HTR-8/SVneo (cell line): Measurements from ENCODE around the gene ZBTB5.

Experiments used
- DNase-seq: peaks from one replicate; pipeline ENCODE4 v3.0.0; 2011; ENCODE audit warnings: low spot score, mixed read lengths; ENCODE audit not compliant: insufficient read length
- FAIRE-seq: peaks from 2 replicates; lab custom pipeline; 2011; peaks lifted over from hg19 to GRCh38; lab: Jason Lieb, UNC

ZBTB5 gene

DNA sequence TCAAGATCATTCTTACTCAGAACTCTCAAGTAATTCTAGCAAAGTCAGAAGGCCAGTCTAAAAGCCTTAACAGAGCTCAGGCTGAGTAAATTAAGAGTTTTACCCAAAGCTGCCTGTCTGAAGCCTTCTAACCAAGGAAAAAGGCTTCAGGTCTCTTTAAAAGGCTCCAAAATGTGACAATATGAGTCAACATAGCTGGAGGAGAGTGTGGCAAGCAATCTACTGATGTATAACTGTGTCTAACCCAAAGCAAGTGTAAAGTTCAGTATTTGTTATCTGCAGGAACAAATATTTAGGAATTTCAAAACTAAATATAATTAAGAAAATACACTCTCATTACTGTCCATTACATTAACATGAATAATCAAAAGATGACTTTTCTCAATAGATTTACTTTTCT lies 11.0 kb downstream of the ZBTB5 start:
- DNase-seq: no peak
- FAIRE-seq: no peak

DNA sequence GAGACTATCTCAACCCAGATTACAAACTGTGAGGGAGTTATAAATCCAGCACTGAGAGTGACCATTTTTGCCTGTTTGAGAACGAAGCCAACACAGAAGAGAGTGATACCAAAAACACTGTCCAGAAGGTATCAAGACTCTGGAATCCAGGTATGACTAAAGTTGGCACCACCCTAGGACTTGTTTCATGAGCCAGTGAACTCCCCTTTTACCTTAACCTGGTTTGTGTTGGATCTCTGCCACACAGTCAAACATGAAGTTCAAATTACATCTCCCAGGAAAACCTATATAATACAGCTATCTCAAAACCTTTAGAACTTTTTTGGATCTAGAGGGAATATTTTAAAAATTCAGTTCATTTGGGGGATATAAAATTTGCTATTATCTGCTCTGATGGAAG lies 11.4 kb downstream of the ZBTB5 start:
- FAIRE-seq: no peak
- no peak for DNase-seq

DNA sequence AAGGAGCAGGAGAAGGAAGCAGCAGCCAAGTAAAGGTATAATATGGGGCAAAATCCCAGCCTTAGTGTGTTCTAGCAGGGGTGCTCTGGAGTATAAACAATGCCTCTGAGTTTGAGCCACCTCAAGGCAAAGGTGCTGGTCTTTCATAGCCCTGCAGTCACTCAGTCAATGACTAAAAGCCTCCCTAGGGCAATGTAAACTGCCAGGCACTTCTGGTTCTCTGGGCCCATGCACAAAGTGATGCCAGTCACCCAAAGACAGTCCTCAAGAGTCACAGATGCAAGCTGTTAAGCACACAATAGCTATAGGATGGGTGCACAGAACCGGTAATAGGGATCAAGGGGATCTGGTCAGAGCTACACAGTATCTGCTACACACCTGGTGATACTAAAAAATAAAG lies 12.6 kb downstream of the ZBTB5 start:
- FAIRE-seq: no peak
- DNase-seq: no peak

DNA sequence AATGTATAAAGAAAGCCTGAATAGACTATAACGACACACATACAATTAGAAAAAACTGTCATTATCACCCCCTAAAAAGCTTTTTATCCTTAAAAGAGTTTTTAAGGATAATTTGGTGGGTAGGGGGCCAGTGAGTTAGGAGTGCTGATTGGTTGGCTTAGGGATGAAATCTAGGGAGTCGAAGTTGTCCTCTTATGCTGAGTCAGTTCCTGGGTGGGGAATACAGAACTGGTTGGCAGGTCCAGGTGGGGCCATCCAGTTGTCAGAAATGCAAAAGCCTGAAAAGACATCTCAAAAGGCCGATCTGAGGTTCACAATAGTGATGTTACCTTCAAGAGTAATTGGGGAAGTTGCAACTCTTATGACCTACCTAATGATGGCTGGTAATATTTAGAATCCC lies 13.6 kb downstream of the ZBTB5 start:
- no peak for FAIRE-seq
- no peak for DNase-seq

DNA sequence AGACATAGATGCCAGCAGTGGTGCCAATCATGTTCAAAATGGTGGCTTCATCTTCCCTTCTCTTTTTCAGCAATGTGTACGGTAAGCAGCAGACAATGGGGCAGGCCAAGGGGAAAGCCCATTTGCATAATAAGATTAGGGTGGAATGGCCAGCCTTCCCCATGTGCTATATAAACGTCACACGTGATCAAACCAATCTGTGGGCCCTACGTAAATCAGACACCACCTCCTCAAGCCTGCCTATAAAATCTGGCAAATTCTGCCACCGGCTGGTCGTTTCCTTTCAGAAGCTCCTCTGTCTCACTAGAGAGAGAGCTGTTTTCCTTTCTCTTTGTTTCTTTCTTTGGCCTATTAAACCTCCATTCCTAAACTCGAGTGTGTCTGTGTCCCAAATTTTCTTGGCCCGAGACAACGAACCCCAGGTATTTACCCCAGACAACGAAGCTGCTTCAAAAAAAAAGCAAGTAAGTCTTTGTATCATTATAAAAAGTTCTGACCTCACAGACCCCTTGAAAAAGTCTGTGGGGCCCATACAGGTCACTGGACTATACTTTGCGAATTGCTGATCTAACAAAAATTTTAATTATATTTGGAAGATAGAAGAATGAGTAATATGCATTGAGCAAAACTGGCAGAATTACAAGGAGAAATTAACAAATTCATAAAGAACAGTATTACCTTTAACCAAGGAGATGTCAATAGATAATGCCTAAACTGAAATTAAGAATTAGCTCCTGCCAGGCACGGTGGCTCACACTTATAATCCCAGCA lies 15.2 kb downstream of the ZBTB5 start:
- DNase-seq: no peak
- no peak for FAIRE-seq

DNA sequence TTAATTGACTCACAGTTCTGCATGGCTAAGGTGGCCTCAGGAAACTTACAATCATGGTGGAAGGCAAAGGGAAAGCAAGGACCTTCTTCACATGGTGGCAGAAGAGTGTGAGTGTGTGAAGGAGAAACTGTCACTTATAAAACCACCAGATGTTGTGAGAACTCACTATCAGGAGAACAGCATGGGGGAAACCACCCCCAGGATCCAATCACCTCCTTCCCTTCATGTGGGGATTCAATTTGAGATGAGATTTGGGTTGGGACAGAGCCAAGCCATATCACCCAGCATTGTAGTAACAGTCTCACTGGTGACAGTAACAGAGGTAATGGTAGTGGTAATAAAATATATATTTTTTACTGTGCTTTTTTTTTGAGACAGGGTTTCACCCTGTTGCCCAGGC lies 18.1 kb downstream of the ZBTB5 start:
- no peak for FAIRE-seq
- DNase-seq: no peak

DNA sequence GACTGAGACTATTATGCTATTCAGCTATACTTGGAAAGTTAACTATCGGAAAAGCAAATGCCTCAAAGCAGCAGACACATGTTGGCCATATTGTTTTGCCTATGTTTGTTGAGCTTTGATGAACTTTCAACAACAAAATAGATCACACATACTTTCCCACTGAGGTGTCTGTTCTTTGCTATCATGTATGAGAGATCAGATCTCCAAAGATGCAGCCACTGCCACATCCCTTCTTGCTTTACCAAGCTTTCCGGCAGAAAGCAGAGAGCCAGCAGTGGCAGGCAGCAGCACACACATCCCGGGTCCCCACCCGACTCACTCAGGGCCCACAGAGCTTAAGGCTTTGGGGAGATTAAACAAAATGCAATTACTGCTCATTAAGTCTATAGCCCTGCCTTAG lies 18.8 kb downstream of the ZBTB5 start:
- FAIRE-seq (no peak), DNase-seq (no peak)

DNA sequence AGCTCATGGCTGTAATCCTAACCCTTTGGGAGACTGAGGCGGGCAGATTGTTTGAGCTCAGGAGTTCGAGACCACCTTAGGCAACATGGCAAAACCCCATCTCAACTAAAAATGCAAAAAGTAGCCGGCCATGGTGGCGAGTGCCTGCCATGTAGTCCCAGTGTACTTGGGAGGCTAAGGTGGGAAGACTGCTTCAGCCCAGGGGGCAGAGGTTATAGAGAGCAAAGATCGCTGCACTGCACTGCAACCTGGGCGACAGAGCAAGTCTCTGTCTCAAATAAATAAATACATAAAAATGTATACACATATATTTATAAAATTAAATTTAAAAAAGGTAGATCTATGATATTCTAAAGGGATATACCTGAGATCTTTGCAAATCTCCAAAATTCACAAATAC lies 19.4 kb downstream of the ZBTB5 start:
- no peak for DNase-seq
- no peak for FAIRE-seq

DNA sequence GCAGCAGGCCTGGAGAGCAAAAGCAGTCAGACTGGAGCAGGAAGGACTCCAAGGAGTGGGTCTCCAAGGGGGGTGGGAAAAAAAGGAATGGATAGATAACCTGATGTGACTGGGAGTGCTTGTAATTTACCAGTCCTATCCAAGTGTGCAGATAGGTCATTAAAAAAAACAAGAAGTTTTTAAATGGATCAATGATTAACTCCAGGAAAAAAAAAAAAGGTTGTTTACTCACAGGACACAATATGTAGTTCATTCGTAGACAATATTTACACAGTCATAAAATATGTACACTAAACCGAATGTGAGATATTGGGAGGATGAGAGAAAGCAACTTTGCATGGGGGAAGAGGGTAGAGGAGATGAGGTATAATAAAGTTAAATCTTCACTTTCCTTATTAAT lies 20.4 kb downstream of the ZBTB5 start:
- no peak for FAIRE-seq
- DNase-seq: no peak

DNA sequence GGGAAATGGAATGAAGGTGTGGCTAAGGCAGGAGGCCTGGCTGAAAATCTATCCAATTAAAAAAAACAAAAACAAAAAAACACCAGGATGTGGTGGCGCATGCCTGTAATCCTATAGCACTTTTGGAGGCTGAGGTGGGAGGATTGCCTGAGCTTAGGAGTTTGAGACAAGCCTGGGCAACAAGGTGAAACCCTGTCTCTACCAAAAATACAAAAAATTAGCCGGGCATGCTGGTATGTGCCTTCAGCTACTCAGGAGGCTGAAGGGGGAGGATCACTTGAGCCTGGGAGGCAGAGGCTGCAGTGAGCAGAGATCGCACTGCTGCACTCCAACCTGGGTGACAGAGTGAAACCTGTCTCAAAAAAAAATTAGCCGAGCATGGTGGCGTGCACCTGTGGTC lies 21.7 kb downstream of the ZBTB5 start:
- FAIRE-seq: no peak
- no peak for DNase-seq

DNA sequence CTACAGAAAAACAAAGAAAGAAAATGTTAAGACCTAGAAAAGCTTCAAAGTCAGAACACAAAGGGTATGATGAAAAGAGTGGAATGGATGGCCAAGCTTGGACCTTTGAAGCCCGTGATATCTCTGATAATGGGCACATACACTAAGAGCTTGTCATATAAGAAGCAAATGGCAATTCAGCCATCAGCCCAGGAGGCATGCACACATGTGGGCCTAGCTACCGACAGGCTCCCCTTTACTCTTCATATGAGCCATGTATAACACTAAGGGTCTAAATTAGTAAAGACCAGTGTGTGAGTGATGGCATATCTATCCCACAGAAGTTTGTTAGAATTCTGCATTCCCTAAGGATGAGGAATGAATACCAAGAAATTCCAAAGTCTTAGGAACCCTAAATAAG lies 22.7 kb downstream of the ZBTB5 start:
- FAIRE-seq (no peak), DNase-seq (no peak)

DNA sequence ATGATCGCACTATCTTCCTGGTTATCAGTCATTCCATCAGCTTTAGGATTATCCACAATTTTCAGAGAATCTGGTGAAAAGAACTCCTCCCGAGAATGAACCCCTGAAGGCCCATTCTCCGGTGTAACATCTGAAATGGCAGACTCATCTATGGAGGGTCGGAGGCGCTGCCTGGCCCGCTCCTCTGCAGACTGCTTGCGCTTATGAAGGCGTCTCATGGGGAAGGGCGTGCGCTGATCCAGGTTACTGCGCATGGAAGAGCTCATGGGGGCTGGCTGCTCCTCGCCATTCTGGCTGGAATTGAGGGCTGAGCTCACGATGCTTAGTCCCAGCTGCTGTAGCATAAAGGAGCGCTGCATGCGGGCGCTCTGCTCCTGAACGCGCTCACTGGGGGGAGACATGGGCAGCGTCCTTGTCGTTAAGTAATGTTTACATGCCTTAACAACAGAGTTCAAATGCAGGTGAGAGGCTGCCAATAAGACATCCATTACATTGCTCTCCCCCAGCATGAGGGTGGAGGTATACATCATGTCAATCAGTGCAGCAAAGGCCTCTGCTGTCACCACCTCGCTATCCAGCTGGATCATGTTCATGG lies 23.4 kb downstream of the ZBTB5 start:
- DNase-seq: no peak
- FAIRE-seq: no peak

DNA sequence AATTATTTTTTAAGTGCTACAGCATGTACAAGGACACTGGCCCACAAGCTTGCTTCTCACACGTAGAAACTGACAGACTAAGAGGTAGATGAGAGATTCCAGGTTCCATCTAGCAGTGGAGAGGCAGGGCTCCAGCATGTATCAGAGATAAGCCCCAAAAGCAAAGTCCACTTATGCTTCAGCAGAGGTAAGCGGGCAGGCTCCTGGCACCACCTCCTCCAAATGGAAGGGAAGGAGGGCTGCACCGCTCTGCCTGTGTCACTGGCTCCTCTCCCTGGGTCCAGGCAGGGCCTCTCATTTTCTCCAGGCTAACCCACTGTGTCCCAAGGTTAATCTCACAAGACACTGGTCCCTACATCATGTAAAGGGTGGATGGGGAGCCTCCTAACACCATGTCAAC lies 26.9 kb downstream of the ZBTB5 start:
- no peak for FAIRE-seq

DNA sequence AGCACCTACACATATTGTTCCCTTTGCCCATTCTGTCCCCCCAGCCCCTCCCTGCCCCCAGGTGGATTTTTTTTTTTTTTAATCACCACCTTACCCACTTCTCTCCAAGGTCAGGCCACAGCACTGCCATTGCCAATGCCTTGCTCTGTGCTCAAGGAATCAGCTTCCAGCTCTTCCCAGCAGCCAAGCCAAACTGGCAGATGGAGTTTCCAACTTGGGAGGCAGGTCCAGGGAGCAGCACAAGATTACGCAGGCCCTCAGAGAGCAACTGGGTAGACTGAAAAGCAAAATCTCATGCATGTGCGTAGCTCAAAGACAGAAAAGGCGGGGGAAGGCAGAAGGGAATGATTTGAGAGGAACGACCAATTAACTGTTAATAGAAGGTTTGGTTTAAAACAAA lies 27.6 kb downstream of the ZBTB5 start:
- DNase-seq (no peak), FAIRE-seq (no peak)

More for the DNA sequence above, 26.9 kb downstream of the ZBTB5 start:
- no peak for DNase-seq

DNA sequence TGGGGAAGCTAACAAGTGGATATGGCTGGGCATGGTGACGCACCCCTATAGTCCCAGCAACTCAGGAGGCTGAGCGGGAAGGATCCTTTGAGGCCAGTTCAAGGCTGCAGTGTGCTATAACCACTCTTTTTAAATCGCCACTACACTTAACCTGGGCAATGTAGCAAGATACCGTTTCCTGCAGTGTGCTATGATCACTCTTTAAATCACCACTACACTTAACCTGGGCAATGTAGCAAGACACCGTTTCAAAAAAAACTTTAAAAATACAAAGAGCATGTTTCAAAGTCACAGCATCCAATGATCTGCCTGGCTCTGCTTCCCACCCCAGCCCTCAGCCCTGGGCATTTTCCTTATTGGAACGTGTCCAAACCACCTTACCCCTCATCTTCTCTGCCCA lies 28.2 kb downstream of the ZBTB5 start:
- DNase-seq (no peak), FAIRE-seq (no peak)

DNA sequence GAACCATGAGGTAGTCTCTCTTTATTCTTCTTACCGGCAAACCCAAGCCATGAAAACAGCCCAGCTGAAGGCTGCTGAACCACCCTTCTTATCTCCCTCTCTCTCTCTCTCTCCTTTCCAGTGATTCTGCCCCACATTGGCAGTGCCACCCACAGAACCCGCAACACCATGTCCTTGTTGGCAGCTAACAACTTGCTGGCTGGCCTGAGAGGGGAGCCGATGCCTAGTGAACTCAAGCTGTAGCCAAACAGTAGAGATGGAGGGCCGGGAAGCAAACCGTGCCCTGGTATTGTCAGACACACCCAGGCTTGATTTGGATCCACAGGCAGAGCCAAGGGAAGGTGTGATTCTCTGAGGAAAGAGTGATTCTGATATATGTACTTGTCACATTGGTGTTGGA lies 28.7 kb downstream of the ZBTB5 start:
- FAIRE-seq (no peak), DNase-seq (no peak)

DNA sequence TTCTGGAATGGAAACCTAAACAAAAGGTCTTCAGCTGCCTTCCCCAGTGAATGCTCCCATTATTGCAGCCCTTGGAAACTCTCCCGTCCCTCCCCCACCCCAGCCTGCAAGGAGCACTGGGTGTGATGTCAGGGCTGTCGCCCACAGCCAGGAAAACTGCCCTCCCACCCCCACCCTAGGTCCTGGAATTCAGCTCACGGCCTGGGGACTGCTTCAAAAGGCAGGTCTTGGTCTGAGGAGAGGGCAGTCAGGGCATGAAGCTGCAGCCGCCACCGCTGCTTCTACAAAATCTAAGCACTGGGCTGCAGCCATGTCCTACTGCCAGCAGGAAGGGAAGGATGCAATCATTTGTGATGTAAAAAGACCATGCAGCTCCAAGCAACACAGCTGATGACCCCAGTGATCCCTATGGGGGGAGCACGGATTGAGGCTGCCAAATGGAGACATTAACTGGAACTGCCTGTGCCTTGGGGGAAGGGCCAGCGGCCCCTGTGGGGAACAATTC lies 31.3 kb downstream of the ZBTB5 start:
- DNase-seq (no peak), FAIRE-seq (no peak)

DNA sequence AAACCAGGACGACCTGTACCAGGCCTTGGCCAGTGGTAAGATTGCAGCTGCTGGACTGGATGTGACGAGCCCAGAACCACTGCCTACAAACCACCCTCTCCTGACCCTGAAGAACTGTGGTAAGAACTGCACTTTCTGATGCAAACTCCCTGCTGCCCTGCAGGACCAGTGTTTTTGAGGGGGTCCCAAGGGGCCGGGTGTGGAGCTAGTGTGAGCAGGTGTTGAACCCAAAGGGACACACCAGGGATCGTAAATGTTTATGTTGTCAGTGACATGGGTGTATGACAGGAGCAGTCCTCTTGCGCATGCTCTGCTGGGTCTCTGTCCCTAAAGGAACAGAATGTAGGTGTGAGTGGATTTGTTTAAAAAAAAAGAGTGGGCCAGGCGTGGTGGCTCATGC lies 33.2 kb downstream of the ZBTB5 start:
- DNase-seq: no peak
- no peak for FAIRE-seq

DNA sequence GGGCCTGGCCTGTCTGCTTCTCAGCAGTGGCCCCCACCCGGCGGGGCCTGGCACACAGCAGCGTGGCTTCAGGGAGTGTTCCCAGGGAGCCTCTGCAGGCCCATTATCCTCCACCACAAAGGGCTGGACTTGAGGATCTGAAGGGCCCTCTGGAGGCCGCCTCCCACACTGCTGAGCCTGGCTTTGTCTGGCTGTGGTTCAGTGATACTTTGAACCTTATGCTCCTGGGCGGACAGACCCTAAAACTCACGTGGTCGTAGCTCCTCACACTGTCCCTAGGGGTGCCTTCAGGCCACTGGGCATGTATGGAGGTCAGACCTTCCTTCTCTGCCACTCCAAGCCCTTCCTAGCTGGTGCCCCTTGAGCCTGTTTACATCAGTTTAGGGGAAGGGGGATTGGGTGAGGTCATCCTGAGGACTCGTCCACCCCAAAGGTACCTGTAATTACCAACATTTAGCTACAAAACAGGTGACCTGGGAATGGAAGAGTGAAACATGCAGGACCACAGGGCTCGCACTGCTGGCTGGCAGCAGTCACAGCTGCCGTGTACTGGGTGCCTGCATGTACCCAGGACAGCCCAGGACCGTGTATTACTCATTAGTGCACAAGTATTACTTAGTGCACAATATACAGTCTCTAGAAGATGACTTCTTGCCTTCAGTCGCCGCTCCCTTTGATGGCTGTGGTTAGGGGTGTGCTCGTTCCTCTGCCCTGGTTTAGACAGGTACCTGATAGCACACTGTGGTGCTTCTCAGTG lies 34.2 kb downstream of the ZBTB5 start:
- no peak for DNase-seq
- FAIRE-seq: no peak

DNA sequence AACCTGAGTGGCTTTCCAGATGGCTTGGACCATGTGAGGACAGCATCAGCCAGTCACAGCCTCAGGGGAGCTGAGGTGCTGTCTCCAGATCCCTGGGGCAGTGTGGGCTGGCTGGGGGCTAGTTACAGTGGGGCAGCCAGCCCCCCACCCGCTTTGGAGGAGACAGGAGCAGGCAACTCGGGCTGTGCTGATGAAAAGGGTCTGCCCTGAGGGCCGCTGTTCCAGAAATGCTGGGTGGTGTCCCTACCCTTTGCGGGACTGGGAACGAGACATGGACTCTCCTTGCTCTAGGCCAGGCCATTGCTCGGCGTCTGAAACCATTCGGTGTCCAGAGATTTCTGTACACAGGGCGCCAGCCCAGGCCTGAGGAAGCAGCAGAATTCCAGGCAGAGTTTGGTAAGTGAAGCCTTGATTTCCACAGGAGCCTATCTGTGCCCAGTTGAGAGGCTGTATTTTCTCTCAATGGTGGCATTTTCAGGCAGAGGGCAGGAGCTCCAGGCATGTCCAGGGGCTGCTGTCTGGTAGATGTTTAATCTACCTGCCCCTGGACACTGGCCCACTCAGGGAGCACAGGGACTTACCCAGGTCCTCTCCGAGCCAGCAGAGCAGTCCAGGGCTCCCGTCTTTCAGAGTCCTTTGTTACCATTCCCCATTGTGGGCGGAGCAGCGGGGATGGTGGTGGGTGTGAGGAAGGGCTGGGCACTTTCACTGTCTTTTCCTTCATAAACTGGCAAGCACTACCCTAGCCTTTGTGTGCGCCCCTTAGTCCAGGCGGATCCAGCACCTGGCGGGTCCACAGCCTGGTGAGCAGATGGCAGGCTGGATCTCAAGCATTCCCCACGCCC lies 35.6 kb downstream of the ZBTB5 start:
- no peak for FAIRE-seq
- no peak for DNase-seq
